Spleen (tissue), 11 donors: Measurements from ENCODE around the gene RBBP4. TPM values are rescaled to one million over a fixed set of nuclear protein-coding genes. Genes with fewer than 3 reads are reported as not detected.
"Not testable (repeated sequence)": the region's sequence is repeated elsewhere in the genome, so short reads cannot be mapped to it uniquely, and the experiment has no call there.

Source experiments
- DNase-seq: peaks from one replicate; pipeline ENCODE4 v3.0.0-alpha.2; 2020
- H3K27ac ChIP-seq, 8 donors: fragments of 200-600 bp; sonication (generic) in 7 of 8; 1 replicate in 4 of 8; 2 replicates in 4 of 8; pipeline versions ENCODE4 v1.5.0 to v1.8.0; 2016 to 2021; ENCODE audit warnings: inconsistent platforms in 4 of 8, mild to moderate bottlenecking in 4 of 8, moderate library complexity in 1 of 8
- H3K27me3 ChIP-seq, 7 donors: fragments of 200-600 bp; sonication (generic) in 6 of 7; replicated peaks in 1 of 7; 1 replicate in 4 of 7; 2 replicates in 3 of 7; pipeline versions ENCODE4 v1.5.0 to v1.8.0; 2016 to 2021; ENCODE audit warnings: inconsistent platforms in 3 of 7, mild to moderate bottlenecking in 1 of 7
- H3K36me3 ChIP-seq, 6 donors: fragments of 200-600 bp; sonication (generic) in 5 of 6; 1 replicate in 4 of 6; 2 replicates in 2 of 6; pipeline versions ENCODE4 v1.5.0 to v1.8.0; 2016 to 2021; ENCODE audit warnings: inconsistent platforms in 2 of 6
- H3K4me1 ChIP-seq, 6 donors: fragments of 200-600 bp; sonication (generic) in 5 of 6; 1 replicate in 3 of 6; 2 replicates in 3 of 6; pipeline versions ENCODE4 v1.5.0 to v1.8.0; 2016 to 2021; ENCODE audit warnings: inconsistent platforms in 3 of 6
- H3K4me3 ChIP-seq, 8 donors: fragments of 200-600 bp; sonication (generic) in 7 of 8; 1 replicate in 4 of 8; 2 replicates in 4 of 8; pipeline versions ENCODE4 v1.5.0 to v1.8.0; 2016 to 2021; ENCODE audit warnings: inconsistent platforms in 4 of 8, mild to moderate bottlenecking in 4 of 8, moderate library complexity in 2 of 8
- H3K9me3 ChIP-seq, 8 donors: fragments of 200-600 bp; sonication (generic) in 7 of 8; 1 replicate in 4 of 8; 2 replicates in 4 of 8; pipeline versions ENCODE4 v1.5.0 to v1.8.0; 2016 to 2021; ENCODE audit warnings: inconsistent platforms in 4 of 8
- POLR2A ChIP-seq, 3 donors: fragments of 450-650 bp; IDR thresholded peaks; one replicate each; pipeline ENCODE4 v1.5.1; 2017; ENCODE audit warnings: antibody characterized with exemption in 3 of 3, mild to moderate bottlenecking in 1 of 3
- POLR2AphosphoS5 ChIP-seq, 3 donors: sonication (generic); formaldehyde crosslinking; IDR thresholded peaks; one replicate each; pipeline ENCODE4 v1.5.1; 2017; ENCODE audit warnings: antibody characterized with exemption in 3 of 3
- WGBS, 5 donors: extraction: QIAGEN DNeasy Blood & Tissue Kit in 3 of 5; methylation state at CpG; one replicate each; pipeline versions ENCODE4 v1.1.5 to v1.1.7; 2013 to 2018; 5-methylcytosine and 5-hydroxymethylcytosine counted together
- intact Hi-C: fragments of 100-400 bp; cut with DNase I; formaldehyde crosslinking; loops from one replicate; pipeline ENCODE4 v1.15.0; 2023; ENCODE audit warnings: low total_unique reads
- polyA plus RNA-seq, 3 donors: library from polyadenylated mRNA; stranded (reverse); fragments of 200-250 nt; gene quantifications; one replicate each; pipeline ENCODE4 v1.2.1, GENCODE V29; 2013
- total RNA-seq, 7 donors: library from RNA; depleted of rRNA in 3 of 7; stranded (reverse); fragments of >200 nt in 3 of 7; fragmentation: NEBNext Ultra II Directional in 4 of 7; extraction: Animal tissue kit (Norgen Biotek cat#: 25700) in 4 of 7; gene quantifications; one replicate each; pipeline versions ENCODE4 v1.1.0 to v1.2.1, GENCODE V29; 2016 to 2021
- TF ChIP-seq, protein P1 (sequence below), 11 experiments: fragments of 200-600 bp in 7 of 11; fragments of 450-650 bp in 4 of 11; sonication (generic) in 4 of 11; IDR thresholded peaks in 8 of 11; conservative IDR thresholded peaks in 3 of 11; 1 replicate in 7 of 11; 2 replicates in 4 of 11; pipeline versions ENCODE4 v1.4.0 to v1.8.0; 2016 to 2021; ENCODE audit warnings: antibody characterized with exemption in 11 of 11, inconsistent platforms in 4 of 11, mild to moderate bottlenecking in 1 of 11
- donor health status: healthy with polysubstance abuse.
- donor health status: DM: no; HTN: no; CAD: no; lungs with moderate emphysema.
- donor health status: DM: no; HTN: no; CAD: no.
- donor health status: Bipolar disorder and iron deficiency.
- donor health status: healthy.
- donor health status: DM: no; HTN: no; CAD: no.
- donor health status: DM: yes; HTN: yes; CAD: no.

RBBP4 gene
- total and polyA plus RNA-seq, 10 donors: 42.4 to 181 (median 132) TPM

DNA sequence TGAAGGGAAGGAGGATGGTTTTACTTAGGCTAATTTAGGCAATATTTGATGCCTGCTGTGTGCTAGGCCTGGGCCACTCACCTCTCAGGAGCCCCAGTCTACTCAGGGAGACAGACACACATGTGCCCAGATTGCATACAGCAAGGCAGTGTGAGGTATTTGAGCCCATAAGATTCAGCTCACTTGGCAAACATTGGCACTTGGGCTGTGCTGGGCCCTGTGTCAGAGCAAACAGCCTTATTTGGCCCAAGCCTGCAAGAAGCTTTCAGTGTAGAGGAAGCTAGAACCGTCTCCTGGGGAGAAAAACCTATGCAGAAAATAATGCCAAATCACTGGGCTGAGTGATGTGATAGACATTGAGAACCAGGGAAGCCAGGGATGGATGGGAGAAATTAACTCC is 55.5 kb downstream of the RBBP4 start:
- TF ChIP-seq POLR2A (IDR thresholded peaks at IDR 0.05) (no peak), POLR2AphosphoS5 (IDR thresholded peaks at IDR 0.05) (no peak)
- TF ChIP-seq, protein P1, sequence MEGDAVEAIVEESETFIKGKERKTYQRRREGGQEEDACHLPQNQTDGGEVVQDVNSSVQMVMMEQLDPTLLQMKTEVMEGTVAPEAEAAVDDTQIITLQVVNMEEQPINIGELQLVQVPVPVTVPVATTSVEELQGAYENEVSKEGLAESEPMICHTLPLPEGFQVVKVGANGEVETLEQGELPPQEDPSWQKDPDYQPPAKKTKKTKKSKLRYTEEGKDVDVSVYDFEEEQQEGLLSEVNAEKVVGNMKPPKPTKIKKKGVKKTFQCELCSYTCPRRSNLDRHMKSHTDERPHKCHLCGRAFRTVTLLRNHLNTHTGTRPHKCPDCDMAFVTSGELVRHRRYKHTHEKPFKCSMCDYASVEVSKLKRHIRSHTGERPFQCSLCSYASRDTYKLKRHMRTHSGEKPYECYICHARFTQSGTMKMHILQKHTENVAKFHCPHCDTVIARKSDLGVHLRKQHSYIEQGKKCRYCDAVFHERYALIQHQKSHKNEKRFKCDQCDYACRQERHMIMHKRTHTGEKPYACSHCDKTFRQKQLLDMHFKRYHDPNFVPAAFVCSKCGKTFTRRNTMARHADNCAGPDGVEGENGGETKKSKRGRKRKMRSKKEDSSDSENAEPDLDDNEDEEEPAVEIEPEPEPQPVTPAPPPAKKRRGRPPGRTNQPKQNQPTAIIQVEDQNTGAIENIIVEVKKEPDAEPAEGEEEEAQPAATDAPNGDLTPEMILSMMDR (IDR thresholded peaks at IDR 0.05 in 8 of 11, conservative IDR thresholded peaks at IDR 0.05 in 3 of 11): no peak
- Histone ChIP-seq H3K4me3 (no peak overlapping the region), H3K36me3 (no peaks in the 10 kb centered on the region), H3K27ac (no peak overlapping the region), H3K9me3 (no peaks in the 10 kb centered on the region), H3K27me3 (peaks cover 0 to 44% (median 20%) of the 10 kb centered on the region in 7 donors), H3K4me1 (peaks cover 0 to 30% (median 16%) of the 10 kb centered on the region in 6 donors)
- intact Hi-C loops: no loop called here
- DNase-seq: no peak
- WGBS, 5 donors: 53 to 100% (median 71%) methylated on average over 1 of the region's 1 CpG

- no peak for DNase-seq
- H3K4me3 ChIP-seq: no peak overlapping the region
- no peak overlapping the region for H3K27ac ChIP-seq
- H3K36me3 ChIP-seq: no peaks in the 10 kb centered on the region
- WGBS, 5 donors: 63 to 84% (median 81%) methylated on average over 2 of the region's 2 CpGs
- peaks cover 0 to 22% (median 10%) of the 10 kb centered on the region in 6 donors for H3K4me1 ChIP-seq
- intact Hi-C loops: no loop called here
- H3K9me3 ChIP-seq: no peaks in the 10 kb centered on the region
- H3K27me3 ChIP-seq: peaks cover 0 to 19% (median 3%) of the 10 kb centered on the region in 7 donors
- TF ChIP-seq POLR2A (IDR thresholded peaks at IDR 0.05) (no peak), POLR2AphosphoS5 (IDR thresholded peaks at IDR 0.05) (no peak)
- TF ChIP-seq, protein P1 (IDR thresholded peaks at IDR 0.05 in 8 of 11, conservative IDR thresholded peaks at IDR 0.05 in 3 of 11): no peak
Measured at GRCh38 chr1:32709075-32709474, 58.1 kb downstream of the RBBP4 start.

GRCh38 chr1:32709476-32709875 is 58.5 kb downstream of the RBBP4 start:
- intact Hi-C loops: no loop called here
- Histone ChIP-seq H3K4me3 (no peak overlapping the region), H3K27me3 (peaks cover 0 to 15% (median 0%) of the 10 kb centered on the region in 7 donors), H3K4me1 (peaks cover 0 to 22% (median 10%) of the 10 kb centered on the region in 6 donors), H3K9me3 (no peaks in the 10 kb centered on the region), H3K36me3 (no peaks in the 10 kb centered on the region), H3K27ac (no peak overlapping the region)
- TF ChIP-seq POLR2A (IDR thresholded peaks at IDR 0.05): no peak
- TF ChIP-seq, protein P1 (IDR thresholded peaks at IDR 0.05 in 8 of 11, conservative IDR thresholded peaks at IDR 0.05 in 3 of 11): no peak
- no peak for TF ChIP-seq POLR2AphosphoS5 (IDR thresholded peaks at IDR 0.05)
- DNase-seq: no peak
- 59 to 90% (median 62%) methylated on average over 5 of the region's 5 CpGs for WGBS, 5 donors

DNA sequence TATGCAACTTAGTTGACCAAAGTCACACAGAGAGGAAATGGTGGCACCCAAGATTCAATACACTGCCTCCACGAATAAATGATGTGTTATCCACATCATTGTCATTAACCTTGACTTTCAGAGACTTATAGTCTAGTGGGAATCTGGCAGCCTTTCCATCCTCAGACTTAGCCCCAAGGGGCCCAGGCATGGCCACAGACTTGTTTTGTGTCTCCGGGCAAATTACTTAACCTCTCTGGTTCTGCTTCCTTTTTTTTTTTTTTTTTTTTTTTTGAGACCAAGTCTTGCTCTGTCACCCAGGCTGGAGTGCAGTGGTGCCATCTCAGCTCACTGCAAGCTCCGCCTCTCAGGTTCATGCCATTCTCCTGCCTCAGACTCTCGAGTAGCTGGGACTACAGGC is 60.2 kb downstream of the RBBP4 start:
- WGBS, 5 donors: 47 to 78% (median 71%) methylated on average over 4 of the region's 4 CpGs
- not testable (repeated sequence) for H3K27me3 ChIP-seq, DNase-seq, H3K36me3 ChIP-seq, H3K4me3 ChIP-seq, H3K9me3 ChIP-seq
- peak overlapping the region in 1 of 8 donors; percentile 64 for H3K27ac ChIP-seq
- intact Hi-C loops: loop anchor here (5.0 kb wide), 2 partner anchors 61 to 161 kb away; partner anchors contain the start of gene FNDC5
- H3K4me1 ChIP-seq: peaks cover 0 to 22% (median 10%) of the 10 kb centered on the region in 6 donors

- no peak for DNase-seq
- TF ChIP-seq, protein P1 (IDR thresholded peaks at IDR 0.05 in 8 of 11, conservative IDR thresholded peaks at IDR 0.05 in 3 of 11): no peak
- TF ChIP-seq POLR2A (IDR thresholded peaks at IDR 0.05) (no peak), POLR2AphosphoS5 (IDR thresholded peaks at IDR 0.05) (no peak)
- H3K36me3 ChIP-seq: no peaks in the 10 kb centered on the region
- no peaks in the 10 kb centered on the region for H3K9me3 ChIP-seq
- 88 to 93% (median 92%) methylated on average over 10 of the region's 10 CpGs for WGBS, 5 donors
- no peak overlapping the region for H3K4me3 ChIP-seq
- H3K27ac ChIP-seq: no peak overlapping the region
- intact Hi-C loops: loop anchor here (5.0 kb wide), 2 partner anchors 59 to 159 kb away; partner anchors contain the start of gene FNDC5
- no peaks in the 10 kb centered on the region for H3K27me3 ChIP-seq
- peaks cover 0 to 26% (median 10%) of the 10 kb centered on the region in 6 donors for H3K4me1 ChIP-seq
Measured at GRCh38 chr1:32713081-32713480, 62.1 kb downstream of the RBBP4 start.
